T-helper 22 cell (primary cell): ENCODE results near the gene LUC7L2.
"Not testable (repeated sequence)": the region's sequence is repeated elsewhere in the genome, so short reads cannot be mapped to it uniquely, and the experiment has no call there.

Source experiments
- DNase-seq: peaks from one replicate; pipeline ENCODE4 v3.0.0-alpha.2; 2020; ENCODE audit warnings: low read depth

Gene LUC7L2

DNA sequence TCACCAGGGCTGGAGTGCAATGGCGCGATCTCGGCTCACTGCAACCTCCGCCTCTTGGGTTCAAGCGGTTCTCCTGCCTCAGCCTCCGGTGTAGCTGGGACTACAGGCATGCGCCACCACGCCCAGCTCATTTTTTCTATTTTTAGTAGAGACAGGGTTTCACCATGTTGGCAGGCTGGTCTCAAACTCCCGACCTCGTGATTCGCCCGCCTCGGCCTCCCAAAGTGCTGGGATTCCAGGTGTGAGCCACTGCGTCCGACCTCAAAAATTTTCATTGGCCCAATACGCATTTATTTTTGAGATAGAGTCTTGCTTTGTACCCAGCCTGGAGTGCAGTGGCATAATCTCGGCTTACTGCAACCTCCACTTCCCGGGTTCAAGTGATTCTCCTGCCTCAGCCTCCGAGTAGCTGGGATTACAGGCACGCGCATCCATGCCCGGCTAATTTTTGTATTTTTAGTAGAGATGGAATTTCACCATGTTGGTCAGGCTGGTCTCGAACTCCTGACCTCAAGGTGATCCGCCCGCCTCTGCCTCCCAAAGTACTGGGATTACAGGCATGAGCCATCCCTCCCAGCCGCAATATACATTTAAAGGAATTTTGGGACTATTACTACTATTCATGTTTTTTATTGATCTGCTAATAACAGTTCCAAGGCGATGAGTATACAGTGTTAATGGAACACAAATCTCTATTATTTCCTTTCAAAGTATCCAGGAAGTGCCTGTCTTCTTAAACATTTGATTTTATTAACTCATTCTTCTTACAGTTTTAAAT, 1.8 kb upstream of the LUC7L2 start:
- DNase-seq, result not testable (repeated sequence)

DNA sequence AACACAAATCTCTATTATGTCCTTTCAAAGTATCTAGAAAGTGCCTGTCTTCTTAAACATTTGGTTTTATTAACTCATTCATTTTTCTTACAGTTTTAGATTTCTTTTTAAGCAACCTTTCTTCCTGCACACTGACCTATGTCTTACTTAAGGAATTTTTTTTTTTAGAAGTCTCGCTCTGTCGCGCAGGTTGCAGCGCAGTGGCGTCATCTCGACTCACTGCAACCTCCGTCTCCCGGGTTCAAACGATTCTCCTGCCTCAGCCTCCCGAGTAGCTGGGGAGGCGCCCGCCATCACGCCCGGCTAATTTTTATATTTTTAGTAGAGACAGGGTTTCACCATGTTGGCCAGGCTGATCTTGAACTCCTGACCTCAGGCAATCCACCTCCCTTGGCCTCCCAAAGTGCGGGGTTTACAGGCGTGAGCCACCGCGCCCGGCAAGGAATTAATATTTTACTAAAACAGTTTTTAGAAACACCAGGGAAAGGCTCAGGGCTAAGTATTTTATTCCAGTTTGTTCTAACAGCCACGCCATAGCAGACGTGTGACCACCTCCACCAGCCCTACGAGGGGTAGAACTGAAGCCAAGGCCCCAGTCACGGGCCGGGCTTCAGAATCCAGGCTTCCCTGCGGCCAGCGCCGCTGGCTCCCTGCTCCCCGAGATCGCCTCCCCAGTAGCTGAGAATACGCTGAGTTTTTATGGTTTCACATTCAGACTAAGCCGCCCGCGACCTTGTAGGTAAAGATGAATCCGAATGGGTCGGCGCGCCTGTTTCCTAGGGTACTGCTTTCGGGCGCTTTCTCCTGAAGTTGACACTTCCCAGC, 941 bp upstream of the LUC7L2 start:
- DNase-seq, result peak; percentile 9

DNA sequence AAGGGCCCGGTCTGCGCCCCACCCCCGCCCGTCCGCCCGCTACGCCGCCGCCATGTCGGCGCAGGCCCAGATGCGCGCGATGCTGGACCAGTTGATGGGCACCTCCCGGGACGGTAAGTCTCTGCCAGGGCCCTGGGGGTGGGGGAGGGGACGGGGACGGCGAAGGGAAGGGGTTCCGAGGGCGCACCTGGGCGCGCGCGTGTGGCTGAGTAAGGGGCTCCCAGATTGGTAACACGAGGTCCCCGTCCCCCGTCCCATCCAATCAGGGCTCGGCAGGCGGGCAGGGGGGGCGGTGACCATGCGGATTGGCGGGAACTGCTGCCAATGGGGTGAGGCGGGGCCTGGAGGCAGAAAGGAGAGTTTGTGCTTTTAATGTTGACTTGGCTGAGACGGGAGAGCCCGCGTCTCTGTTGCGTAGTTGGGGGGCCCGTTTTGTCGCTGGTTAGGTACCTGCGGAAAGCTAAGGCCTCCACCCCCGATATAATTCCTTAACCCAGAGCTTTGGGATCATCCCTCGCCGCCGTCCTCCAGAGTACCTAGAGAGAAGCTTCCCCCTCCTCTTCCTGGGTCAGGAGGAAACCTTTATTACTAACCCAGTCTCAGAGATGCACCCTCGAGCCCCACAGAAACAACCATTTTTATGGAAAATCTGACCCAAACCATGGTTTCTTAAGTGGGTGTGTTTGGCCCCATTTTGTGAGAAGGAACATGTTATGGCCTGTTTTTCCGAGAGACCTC, 685 bp downstream of the LUC7L2 start:
- peak; percentile 97 for DNase-seq

DNA sequence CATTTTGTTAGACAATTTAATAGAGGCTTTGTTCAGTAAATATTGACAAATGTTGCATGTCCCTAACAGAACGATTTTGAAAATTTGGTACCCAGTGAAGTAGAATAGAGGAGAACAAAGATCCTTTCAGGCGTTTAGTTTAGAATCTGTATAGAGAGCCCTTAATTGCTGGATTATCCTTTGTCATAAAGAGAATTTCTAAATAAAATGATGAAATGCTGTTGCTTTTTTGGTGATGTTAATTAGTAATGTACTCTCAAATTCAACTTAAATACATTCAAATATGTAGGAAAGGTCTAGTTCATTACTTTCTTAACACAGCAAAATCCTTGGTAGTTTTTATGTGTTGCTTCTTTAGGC, 1.2 kb downstream of the LUC7L2 start:
- no peak for DNase-seq

DNA sequence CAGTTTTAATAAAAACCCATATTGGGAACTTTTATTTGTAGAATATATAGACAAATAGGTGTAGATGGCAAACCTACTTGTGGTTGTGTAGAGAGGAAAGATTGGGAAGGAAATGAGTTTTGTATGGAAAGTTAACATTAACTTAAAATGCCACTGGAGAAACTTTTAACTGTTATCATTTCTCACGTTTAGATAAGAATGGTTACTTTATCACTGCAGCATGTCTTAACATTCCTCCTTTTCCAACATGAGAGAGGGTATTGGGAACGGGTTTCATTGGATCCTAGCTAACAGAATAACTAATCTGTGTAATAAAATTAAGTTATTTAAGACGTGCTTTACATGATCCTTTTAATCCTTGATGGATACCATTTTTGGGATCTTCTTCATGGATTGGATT, 1.8 kb downstream of the LUC7L2 start:
- no peak for DNase-seq

DNA sequence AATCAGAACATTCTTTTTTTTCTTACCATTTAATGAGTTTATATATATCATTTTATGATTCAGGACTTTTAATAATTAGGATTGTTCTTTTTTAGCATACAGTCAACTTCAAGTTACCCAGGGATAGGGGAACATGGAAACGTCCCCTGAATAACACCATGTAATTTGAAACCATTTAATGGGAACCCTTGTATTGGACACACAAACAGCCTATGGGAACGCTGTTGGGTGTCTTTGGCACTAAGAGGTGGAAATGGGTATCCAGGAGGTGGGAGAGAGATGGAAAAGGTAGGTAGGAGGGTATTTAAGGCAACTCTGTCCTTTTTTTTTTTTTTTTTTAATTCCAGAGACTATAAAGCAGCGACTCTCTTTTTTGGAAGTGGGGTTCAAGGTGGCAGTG, 2.6 kb downstream of the LUC7L2 start:
- DNase-seq, result no peak

DNA sequence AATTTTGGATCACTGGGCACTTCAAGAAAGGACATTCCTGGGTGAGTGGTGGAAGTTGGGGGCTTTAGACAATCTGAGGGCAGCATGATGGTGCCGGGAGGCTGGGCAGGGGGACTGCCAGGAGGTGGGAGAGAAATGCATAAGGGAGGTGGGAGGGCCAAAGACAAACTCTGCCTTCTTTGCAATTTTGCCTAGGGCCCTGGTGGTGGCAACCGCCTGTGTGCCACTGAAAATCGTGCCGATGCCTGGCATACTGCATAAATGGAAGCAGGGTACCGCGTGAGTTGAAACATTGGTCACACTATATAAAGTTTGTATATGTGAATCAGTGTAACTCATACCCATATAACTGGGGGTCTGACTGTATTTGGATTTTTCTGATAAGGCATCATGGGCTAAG, 3.3 kb downstream of the LUC7L2 start:
- no peak for DNase-seq

DNA sequence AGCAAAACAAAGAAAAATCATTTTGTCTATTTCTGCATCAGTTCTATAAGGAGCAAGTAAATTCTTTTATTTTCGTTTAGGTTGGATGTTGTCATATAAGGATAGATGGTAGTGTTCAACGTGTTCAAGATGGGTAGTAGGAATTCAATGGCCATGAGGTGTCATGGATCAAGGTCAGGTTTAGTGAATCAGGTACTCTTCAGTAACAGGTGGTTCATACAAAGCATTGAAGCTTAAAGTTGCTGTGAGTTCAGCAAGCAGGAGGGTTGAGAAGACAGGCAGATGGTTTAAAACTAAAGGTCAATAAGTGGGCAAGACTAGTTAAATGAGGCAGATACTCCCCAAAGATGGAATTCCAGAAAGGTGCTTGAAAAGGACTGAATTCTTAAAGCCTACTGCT, 5.6 kb downstream of the LUC7L2 start:
- DNase-seq, result no peak

DNA sequence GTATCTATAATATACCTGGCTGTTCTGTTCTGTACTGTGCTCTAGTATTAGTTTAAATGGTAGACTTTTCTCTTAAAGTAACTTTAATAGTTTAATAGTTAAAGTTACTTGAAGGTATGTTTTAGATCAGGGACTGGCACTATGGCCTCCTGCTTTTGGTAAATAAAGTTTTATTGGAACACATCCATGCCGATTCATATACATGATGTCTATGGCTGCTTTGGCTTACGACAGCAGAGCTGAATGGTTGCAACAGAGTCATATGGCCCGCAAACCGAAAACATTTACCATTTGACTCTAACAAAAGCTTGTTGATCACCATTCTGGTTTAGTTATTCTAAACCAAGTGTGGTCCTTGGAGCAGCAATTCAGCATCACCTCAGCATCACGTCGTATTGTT, 6.7 kb downstream of the LUC7L2 start:
- no peak for DNase-seq

DNA sequence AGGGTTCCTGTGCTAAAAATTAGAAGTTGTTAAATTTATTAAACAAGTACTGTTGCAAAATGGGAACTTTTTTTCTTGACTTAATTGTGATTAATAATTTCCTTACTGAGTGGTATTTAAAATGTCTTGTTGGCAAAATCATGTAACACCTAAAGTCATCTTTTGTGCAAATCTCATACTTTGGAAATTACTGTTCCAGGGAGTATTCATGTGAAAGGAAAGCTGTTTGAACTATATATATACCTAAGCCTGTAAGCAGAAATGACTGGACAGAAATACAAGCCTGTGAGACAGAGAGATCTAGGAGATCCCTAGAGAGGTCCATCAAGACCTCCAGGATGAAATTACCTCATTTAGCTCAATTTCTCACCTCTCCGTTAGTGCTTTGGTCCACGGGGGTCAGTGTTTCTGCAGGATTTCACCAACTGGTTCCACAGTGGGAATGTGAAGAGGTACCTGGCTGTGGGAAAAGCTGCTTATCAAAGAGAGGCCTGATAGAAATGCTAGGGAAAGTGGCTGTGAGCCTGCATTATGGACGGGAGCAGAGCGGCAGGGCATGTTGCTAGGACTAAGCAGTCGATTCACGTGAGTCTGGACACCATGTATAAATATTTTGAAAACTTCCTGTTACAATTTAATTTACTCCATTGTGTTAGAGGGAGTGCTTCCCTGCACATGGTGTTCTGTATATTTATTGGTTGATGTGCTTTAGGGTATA, 7.9 kb downstream of the LUC7L2 start:
- no peak for DNase-seq

DNA sequence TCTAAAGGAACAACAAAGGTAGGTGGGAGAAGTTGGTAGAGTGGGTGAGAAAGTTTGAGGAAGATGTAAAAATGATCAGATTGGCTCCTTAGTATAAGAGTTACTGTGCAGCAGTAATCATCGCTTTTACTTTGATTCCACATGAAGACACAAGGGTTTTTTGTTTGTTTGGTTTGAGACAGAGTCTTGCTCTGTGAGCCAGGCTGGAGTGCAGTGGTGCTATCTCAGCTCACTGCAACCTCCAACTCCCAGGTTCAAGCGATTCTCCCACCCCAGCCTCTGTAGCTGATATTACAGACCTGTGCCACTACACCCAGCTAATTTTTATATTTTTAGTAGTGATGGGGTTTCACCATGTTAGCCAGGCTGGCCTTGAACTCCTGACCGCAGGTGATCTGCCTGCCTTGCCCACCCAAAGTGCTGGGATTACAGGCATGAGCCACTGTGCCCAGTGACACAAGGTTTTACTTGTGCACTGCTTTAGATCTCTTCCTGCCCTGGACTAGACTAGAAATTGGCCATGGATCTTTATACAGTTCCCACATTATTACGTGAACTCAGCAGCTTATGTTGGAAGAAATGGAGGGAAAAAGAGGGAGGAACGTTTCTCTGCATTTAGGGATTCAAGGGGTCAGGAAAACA, 10.7 kb downstream of the LUC7L2 start:
- no peak for DNase-seq

DNA sequence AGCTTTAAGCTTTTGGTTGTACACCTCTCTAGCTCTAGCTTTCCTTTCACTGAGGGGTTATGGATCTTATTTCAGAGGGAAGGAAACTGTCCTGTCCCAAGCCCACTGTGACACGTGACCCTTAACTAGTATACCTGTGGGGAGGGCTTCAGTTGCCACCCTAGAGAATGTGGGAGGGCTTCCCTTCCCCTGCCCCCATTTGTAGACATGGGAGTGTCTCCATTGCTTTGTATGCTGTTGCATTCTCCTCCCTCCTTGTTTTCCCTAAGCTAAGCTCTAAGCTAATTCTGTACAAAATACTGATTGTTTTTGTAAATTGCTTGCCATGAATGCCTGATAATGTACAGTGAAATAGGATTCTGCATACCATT, 11.2 kb downstream of the LUC7L2 start:
- DNase-seq, result no peak

DNA sequence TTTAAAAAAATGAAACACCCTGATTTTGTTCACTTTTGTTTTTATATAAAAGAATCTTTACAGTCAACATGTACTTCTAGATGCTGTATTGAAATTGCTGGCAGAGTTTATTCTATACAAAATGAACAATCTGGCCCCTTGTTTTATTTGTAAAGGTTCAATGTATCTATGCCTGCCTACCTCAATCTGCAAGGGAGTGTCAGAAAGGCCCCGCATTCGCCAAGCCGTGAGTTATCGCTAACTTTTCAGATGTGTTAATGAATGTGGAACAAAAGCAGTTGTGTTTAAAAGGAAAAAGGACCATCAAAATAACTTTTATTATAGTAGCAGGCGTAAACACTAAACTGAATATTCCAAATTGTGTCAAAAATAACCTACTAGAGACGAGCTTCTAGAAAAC, 14.6 kb downstream of the LUC7L2 start:
- DNase-seq, result no peak

DNA sequence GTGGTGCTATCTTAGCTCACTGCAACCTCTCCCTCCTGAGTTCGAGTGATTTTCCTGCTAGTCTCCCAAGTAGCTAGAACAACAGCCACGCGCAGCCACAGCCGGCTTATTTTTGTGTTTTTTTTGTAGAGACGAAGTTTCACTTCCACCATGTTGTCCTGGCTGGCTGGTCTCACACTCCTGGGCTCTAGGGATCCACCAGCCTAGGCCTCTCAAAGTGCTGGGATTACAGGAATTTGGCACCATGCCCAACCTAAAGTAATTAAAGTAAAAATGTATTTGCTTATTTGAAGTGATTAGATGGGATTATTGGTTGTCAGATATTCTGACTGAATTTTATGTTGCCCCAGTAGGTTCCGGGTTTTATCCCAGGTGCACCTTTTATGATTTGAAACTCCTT, 22.7 kb downstream of the LUC7L2 start:
- no peak for DNase-seq

DNA sequence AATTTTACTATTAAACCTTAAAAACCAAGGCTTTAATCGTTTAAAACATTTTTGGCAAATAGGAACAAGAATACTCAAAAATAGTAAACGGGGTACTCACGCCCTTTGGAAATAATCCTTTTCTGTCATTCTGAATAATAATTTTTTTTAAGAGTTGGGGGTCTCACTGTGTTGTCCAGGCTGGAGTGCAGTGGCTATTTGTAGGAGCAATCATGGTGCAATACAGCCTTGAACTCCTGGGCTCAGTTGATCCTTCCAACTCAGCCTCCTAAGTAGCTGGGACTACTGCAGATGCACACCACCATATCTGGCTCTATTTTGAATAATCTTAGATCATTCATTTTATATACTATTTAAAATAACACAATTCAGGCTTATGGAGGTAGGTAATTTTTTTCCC, 24.9 kb downstream of the LUC7L2 start:
- DNase-seq, result no peak

DNA sequence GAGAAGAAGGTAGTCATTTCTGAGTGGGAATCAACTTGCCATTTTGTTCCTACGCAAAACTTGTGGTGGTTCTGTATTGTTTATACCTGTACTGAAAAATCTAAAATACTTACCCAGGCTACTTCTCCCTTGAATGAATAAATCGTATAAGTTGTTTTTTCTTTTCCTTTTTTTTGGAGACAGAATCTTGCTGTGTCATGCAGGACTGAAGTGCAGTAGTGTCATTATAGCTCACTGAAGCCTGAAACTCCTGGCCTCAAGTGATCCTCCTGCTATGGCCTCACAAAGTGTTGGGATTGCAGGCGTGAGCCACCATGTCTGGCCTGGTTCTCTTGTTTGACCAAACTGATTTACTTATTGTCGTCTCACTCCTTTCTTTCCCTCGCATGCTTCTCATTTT, 27.9 kb downstream of the LUC7L2 start:
- no peak for DNase-seq

DNA sequence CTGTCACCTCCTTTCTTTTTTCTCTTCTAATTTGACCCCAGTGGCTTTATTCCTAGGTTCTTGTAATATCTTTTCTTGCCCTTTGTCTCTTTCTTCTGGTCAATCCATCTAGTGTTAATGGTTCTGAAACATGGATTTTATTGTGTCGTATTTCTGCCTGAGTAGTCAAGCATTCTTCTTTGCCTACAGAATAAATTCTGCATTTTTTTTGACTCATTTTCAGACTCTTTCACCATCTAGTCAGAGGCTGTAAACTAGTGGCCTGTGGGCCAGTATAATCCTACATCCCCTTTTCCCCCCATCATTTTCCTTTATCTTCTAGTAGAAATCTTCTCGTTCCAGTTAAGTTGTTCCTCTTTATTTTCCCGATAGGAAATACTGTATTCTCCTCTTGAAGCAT, 29.4 kb downstream of the LUC7L2 start:
- DNase-seq, result no peak

DNA sequence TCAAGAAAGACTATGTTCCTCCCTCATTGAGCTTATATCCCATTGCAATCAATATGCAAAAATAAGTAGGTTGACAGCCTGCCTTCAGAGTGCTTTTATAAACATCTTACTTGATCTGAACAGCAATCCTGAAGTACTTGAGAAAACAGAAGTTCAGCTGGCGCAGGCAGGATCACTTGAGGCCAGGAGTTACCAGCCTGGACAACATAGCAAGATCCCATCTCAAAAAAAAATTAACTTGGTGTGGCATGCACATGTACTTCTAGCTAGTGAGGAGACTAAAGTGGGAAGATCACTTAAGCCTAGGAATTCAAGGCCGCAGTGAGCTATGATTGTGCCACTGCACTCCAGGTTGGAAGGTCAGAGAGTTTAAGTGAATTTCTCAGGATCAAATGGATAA, 30.1 kb downstream of the LUC7L2 start:
- DNase-seq, result no peak

DNA sequence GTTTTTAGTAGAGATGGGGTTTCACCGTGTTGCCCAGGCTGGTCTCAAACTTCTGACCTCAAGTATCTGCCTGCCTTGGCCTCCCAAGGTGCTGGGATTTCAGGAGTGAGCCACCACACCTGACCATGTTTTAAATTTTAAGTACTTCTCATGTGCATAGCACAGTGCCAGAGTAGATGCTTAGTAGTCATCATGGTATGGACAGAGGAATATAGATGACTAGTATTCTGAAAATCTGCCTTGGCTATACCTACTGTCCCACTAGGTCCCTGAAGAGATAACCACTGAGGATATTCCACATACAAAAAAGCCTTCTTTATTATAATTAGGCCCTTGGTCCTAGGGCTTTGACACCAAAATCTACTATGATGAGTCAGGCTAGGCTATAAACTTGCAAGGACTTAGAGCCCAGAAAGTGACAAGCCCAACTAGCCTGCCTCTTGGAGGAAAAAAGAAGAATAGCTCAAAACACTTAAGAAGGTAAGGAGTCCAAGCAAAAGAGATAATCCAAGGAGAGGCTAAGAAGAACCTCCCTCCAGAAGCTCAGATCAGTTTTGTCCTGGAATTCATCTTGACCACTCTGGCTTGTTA, 34.0 kb downstream of the LUC7L2 start:
- no peak for DNase-seq

DNA sequence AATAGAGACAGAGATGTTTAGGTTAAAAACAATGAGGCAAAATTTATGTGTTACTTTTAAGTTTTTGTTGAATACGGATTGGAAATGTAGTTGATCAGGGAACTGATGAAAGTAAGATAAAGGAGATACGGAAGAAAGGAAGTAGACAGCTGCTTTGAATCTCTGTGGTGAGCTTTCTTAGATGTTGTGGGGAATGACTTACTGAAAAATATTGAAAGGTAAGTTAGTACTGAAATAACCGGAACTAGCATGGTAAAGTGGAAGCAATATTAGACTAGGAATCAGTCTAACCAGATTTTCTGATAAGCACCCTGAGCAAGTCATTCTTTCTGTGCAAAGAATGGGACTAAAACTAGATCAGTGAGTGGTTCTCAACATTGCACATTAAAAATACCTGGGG, 34.8 kb downstream of the LUC7L2 start:
- DNase-seq, result no peak

DNA sequence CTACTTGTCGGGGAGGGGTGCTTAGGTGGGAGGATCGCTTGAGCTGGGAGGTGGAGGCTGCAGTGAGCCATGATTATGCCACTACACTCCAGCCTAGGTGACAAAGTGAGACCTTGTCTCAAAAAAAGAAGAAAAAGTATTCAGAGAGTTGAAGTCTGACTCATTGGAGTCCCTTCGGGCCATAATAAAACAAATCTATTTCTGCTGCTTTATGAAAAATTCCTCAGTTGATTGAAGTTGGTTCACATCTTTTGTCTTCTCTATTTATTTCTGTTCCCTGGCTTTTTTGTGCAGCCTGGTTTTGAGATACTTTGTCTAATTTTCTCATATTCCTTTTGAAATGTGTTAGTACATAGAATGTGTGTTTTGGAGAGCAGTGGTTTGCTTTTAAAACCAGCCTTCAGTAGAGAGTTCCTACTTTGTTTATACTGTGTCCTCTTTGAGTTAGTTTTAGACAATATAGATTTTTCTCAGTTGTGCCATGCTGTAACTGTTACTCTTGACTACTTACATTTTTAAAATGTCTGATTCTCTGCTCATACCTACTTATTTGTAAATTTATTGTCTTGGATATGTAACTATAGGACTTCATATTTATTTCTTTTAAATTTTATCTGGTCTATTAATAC, 36.7 kb downstream of the LUC7L2 start:
- no peak for DNase-seq
